NT2/D1 (cell line): ENCODE measurements around the gene SOX12.
A peak's percentile ranks its signal among the peaks of the same experiment; 100 is the strongest.
"Not testable (repeated sequence)": the region's sequence is repeated elsewhere in the genome, so short reads cannot be mapped to it uniquely, and the experiment has no call there.

Experiments
- DNase-seq: peaks from one replicate; pipeline ENCODE4 v3.0.0-alpha.2; 2011; ENCODE audit warnings: low read depth, low spot score
- H3K27me3 ChIP-seq: 2 replicates; pipeline ENCODE4 v1.6.0; 2011; ENCODE audit warnings: mild to moderate bottlenecking; ENCODE audit not compliant: insufficient read length, insufficient read depth
- H3K36me3 ChIP-seq: 2 replicates; pipeline ENCODE4 v1.6.1; 2011; ENCODE audit warnings: mild to moderate bottlenecking, low read length, mixed read lengths; ENCODE audit not compliant: insufficient read depth, insufficient read length
- H3K4me1 ChIP-seq: 2 replicates; pipeline ENCODE4 v1.5.1; 2011; ENCODE audit not compliant: insufficient read depth, insufficient read length
- H3K4me3 ChIP-seq: 2 replicates; pipeline ENCODE4 v1.5.1; 2011; ENCODE audit warnings: low read depth; ENCODE audit not compliant: insufficient read length
- H3K9ac ChIP-seq: 2 replicates; pipeline ENCODE4 v1.6.0; 2011; ENCODE audit warnings: low read depth; ENCODE audit not compliant: insufficient read length
- H3K9me3 ChIP-seq: 2 replicates; pipeline ENCODE4 v1.5.1; 2011; ENCODE audit warnings: mild to moderate bottlenecking, low read length; ENCODE audit not compliant: insufficient read depth
- SUZ12 ChIP-seq: IDR thresholded peaks from 2 replicates; pipeline ENCODE4 v1.6.1; 2011; ENCODE audit not compliant: insufficient read length, insufficient read depth; ENCODE audit errors: extremely low read depth
- YY1 ChIP-seq: IDR thresholded peaks from 2 replicates; pipeline ENCODE4 v1.6.1; 2011; ENCODE audit not compliant: insufficient read length, insufficient read depth
- ZNF274 ChIP-seq: IDR thresholded peaks from 2 replicates; pipeline ENCODE4 v1.6.1; 2011; ENCODE audit warnings: mild to moderate bottlenecking, low read depth, low read length

The SOX12 gene

DNA sequence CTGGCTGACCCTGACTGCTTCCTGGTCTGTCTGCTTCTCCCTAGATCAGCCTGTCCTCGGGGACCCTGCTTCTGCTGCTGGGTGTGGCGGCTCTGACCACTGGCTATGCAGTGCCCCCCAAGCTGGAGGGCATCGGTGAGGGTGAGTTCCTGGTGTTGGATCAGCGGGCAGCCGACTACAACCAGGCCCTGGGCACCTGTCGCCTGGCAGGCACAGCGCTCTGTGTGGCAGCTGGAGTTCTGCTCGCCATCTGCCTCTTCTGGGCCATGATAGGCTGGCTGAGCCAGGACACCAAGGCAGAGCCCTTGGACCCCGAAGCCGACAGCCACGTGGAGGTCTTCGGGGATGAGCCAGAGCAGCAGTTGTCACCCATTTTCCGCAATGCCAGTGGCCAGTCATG lies 27.8 kb downstream of the SOX12 start:
- TF ChIP-seq SUZ12 = no peak
- TF ChIP-seq ZNF274 = no peak
- TF ChIP-seq YY1 = no peak
- Histone ChIP-seq H3K4me3 (no peak overlapping the region), H3K36me3 (peaks cover 44% of the 10 kb centered on the region), H3K4me1 (peaks cover 10% of the 10 kb centered on the region), H3K27me3 (no peaks in the 10 kb centered on the region), H3K9me3 (no peaks in the 10 kb centered on the region), H3K9ac (no peak overlapping the region)
- DNase-seq = no peak

DNA sequence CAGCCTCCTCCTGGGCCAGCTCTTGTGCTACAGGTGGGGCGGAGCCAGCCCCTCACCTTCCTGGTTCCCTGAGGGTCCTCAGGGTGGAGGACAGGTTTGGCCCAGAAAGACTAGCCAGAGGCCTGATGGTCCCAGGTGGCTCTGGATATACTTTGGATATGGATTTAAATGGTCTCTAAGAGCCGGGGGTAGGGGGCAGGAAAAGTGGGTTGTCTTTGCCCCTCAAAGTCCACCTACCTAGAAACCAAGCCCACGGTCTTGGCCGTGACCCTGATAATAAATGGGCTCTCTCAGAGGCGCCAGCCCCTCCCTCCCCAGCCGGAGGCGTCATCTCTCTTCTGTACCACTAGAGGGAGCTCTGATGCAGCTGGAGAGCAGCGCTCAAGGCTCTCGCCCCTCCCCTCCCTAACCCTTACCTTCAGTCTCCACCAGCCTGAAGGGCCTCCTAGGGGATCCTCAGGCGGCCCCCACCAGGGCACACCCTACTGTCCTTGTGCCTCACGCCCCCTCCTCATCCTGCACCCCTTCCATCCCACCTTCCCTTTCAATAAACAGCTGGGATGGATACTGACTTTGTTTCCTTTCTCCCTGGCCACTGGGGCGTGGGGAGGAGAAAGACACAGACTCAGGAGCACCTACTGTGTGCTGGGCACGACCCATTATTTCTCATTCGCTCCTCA lies 29.1 kb downstream of the SOX12 start:
- H3K27me3 ChIP-seq = no peaks in the 10 kb centered on the region
- H3K4me3 ChIP-seq = no peak overlapping the region
- H3K9ac ChIP-seq = peak overlapping the region; percentile 50
- no peak for TF ChIP-seq SUZ12
- H3K9me3 ChIP-seq = no peaks in the 10 kb centered on the region
- peaks cover 6% of the 10 kb centered on the region for H3K4me1 ChIP-seq
- peaks cover 40% of the 10 kb centered on the region for H3K36me3 ChIP-seq
- DNase-seq = no peak

GRCh38 chr20:356154-356553 lies 30.8 kb downstream of the SOX12 start:
- peaks cover 29% of the 10 kb centered on the region for H3K36me3 ChIP-seq
- H3K9ac ChIP-seq, H3K9me3 ChIP-seq, H3K27me3 ChIP-seq, H3K4me3 ChIP-seq, DNase-seq, H3K4me1 ChIP-seq: not testable (repeated sequence)

DNA sequence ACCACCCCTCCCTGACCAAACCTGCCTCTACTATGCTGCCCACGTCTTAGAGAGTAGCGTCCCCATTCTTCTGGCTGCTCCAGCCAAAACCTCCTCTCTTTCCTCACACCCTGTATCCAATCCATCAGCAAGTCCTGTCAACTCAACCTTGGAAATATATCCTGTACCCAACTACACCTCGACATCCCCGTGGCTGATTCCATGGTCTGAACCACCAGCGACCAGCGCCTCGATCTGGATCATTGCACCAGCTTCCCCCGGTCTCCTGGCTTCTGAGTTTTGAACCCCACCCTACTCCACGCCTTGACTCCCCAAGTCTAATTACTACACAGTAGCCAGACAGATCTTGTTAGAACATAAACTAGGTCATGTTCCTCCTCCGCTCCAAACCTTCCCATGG lies 31.4 kb downstream of the SOX12 start:
- H3K4me3 ChIP-seq = no peak overlapping the region
- DNase-seq = no peak
- H3K9me3 ChIP-seq = no peaks in the 10 kb centered on the region
- H3K9ac ChIP-seq = no peak overlapping the region
- no peaks in the 10 kb centered on the region for H3K27me3 ChIP-seq
- TF ChIP-seq ZNF274 (no peak), YY1 (no peak), SUZ12 (no peak)
- peaks cover 4% of the 10 kb centered on the region for H3K4me1 ChIP-seq
- peaks cover 24% of the 10 kb centered on the region for H3K36me3 ChIP-seq

DNA sequence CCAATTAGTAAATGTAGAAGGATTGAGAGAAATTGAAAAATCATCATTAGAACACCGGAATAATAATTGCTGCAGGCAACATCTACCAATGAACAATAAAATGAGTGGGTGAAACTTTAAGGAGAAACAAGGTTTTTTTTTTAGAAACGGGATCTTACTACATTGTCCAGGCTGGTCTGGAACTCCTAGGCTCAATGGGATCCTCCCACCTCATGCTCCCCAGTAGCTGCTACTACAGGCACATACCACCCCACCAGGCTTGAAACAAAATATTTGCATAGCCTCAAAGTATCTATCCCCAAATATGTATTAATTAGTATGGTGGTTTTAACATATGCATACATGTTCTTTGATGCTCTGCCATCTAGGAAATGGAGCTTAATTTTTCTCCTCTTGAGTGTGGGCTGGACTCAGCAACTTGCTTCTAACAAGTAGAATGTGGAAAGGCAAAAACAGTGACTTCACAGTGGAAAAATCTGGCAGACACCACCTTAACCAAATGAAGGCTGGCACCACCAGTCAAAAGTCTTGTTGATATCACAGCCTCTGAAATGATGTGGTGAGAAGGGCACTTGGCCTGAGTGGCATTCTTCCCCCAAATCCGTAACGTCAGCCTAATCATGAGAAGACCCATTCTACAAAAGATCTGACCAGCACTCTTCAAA lies 33.7 kb downstream of the SOX12 start:
- no peak overlapping the region for H3K4me3 ChIP-seq
- no peak overlapping the region for H3K9ac ChIP-seq
- H3K9me3 ChIP-seq = no peaks in the 10 kb centered on the region
- no peaks in the 10 kb centered on the region for H3K27me3 ChIP-seq
- TF ChIP-seq SUZ12 = no peak
- TF ChIP-seq ZNF274 = no peak
- no peak for TF ChIP-seq YY1
- H3K4me1 ChIP-seq = peaks cover 4% of the 10 kb centered on the region
- H3K36me3 ChIP-seq = peaks cover 4% of the 10 kb centered on the region
- DNase-seq = no peak

DNA sequence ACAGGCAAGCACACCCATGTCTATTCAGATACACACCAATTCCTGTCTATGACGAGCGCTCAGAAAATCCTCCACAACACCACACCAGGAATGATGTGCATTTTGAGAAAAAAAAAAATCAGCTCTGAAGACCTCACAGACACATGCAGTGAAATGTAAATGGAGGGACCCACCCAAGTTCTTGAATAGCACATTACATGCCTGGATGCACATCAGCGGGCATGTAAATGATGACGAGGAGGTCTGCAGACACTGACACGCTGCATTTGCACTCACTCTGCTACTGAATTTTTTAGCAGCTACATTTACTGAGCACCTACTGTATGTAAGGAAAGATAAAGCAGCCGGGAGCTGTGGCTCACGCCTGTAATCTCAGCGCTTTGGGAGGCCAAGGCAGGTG lies 36.2 kb downstream of the SOX12 start:
- Histone ChIP-seq H3K4me1 (no peaks in the 10 kb centered on the region), H3K36me3 (peaks cover 2% of the 10 kb centered on the region), H3K4me3 (no peak overlapping the region), H3K27me3 (no peaks in the 10 kb centered on the region), H3K9ac (no peak overlapping the region), H3K9me3 (no peaks in the 10 kb centered on the region)
- DNase-seq = no peak
- TF ChIP-seq ZNF274 (no peak), SUZ12 (no peak), YY1 (no peak)

GRCh38 chr20:362271-363254 lies 37.2 kb downstream of the SOX12 start:
- Histone ChIP-seq H3K9me3 (no peaks in the 10 kb centered on the region), H3K27me3 (no peaks in the 10 kb centered on the region), H3K4me1 (no peaks in the 10 kb centered on the region), H3K9ac (no peak overlapping the region), H3K4me3 (no peak overlapping the region), H3K36me3 (no peaks in the 10 kb centered on the region)
- TF ChIP-seq SUZ12 (no peak), YY1 (no peak), ZNF274 (no peak)
- DNase-seq = no peak
